Measurements from ENCODE around the gene PRDM12. TPM values are rescaled to one million over a fixed set of nuclear protein-coding genes. Genes with fewer than 3 reads are reported as not detected.

The PRDM12 gene
- total RNA-seq, 2 donors from 2014 or later: 0.15 TPM; not detected in 1

DNA sequence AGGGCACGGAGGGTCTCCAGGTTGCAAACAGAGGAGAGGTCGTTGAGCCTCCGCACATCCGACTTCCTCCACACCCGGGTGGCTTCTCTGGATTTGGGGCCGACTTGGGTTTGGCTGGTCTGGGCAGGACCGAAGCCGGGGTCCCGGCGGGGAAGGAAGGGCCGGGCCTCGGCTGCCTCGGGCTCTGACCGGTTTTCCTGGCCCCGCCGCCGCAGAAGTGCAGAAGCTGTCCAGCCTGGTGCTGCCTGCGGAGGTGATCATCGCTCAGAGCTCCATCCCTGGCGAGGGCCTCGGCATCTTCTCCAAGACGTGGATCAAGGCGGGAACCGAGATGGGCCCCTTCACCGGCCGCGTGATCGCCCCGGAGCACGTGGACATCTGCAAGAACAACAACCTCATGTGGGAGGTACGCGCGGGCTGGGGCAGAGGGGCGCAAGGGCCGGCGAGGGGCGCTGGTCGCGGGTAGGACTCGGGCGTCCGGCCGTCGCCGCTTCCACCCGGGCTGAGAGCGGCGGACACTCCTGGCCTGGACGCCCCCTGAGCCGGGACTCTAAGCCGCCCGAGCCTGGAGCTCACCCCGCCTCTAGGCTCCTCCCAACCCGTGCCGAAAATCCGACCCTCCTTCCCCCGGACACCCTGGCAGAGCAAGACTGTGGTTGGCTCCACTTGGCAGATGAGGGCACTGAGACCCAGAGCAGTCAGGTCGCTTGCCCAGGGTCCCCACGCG, 2.2 kb downstream of the PRDM12 start:
- no peak for ATAC-seq (replicated peaks)
- Mint-ChIP-seq H3K27ac (no peak overlapping the region), H3K27me3 (peaks cover 35% of the 10 kb centered on the region), H3K4me1 (peaks cover 11% of the 10 kb centered on the region), H3K9me3 (no peaks in the 10 kb centered on the region), H3K4me3 (no peak overlapping the region), H3K36me3 (ENCODE audit: low read depth) (peaks cover 5% of the 10 kb centered on the region)

DNA sequence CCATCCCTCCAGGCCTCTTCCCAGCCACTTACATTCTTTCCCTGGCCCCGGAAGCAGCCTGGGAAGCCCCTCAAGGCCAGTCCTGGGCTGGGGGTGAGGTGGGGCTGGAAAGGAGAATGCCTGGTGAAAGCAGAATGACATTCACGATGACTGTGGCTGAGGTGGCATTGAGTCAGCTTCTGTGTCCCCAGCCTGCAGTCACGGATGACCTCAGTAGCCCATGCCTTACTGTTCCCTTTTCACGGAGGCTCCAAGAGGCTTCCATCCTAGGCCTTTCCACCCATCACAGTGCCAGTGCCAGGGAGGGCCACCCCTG, 2.7 kb downstream of the PRDM12 start:
- peaks cover 35% of the 10 kb centered on the region for H3K27me3 Mint-ChIP-seq
- H3K4me3 Mint-ChIP-seq: no peak overlapping the region
- no peak overlapping the region for H3K27ac Mint-ChIP-seq
- H3K36me3 Mint-ChIP-seq (ENCODE audit: low read depth): peaks cover 5% of the 10 kb centered on the region
- peak; percentile 57 for ATAC-seq (replicated peaks)
- peaks cover 11% of the 10 kb centered on the region for H3K4me1 Mint-ChIP-seq
- no peaks in the 10 kb centered on the region for H3K9me3 Mint-ChIP-seq

DNA sequence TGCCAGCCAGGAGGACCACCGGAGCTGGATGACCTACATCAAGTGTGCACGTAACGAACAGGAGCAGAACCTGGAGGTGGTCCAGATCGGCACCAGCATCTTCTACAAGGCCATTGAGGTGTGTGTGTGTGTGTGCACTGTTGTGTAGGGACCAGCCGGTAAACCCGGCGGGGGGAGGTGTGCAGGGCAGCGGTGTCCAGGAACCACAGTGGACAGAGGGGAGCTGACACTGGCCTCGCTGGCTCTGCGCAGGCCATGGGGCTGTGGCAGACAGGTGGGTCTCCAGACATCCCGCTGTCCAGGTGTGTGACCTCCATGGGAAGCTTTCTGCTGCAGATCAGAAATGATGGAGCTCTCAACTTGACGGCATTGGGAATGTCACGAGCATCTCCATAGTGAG, 3.8 kb downstream of the PRDM12 start:
- Mint-ChIP-seq H3K27me3 (peaks cover 28% of the 10 kb centered on the region), H3K27ac (no peak overlapping the region), H3K4me1 (peaks cover 5% of the 10 kb centered on the region), H3K36me3 (ENCODE audit: low read depth) (peaks cover 5% of the 10 kb centered on the region), H3K4me3 (no peak overlapping the region), H3K9me3 (no peaks in the 10 kb centered on the region)
- ATAC-seq (replicated peaks): no peak

DNA sequence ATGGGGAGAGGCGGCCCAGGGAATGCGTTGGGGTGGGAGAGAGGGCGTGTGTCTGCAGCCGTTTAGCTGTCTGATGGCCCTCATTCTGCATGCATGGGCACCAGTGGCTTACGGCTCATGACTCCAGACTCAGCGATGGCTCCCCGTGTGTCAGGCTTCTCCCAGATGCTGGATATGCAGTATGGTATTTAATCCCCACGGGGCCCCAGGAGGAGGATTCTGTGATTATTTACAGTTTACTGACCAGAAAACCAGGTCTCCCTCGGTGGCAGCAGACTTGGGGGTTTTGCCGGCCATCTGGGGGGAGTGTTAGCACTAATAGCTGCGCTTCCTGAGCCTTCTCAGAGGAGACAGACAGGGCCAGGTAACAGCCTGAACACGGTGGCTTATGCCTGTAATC, 4.3 kb downstream of the PRDM12 start:
- Mint-ChIP-seq H3K27ac (no peak overlapping the region), H3K4me3 (no peak overlapping the region), H3K4me1 (peaks cover 5% of the 10 kb centered on the region), H3K36me3 (ENCODE audit: low read depth) (peaks cover 5% of the 10 kb centered on the region), H3K9me3 (no peaks in the 10 kb centered on the region), H3K27me3 (peaks cover 28% of the 10 kb centered on the region)
- ATAC-seq (replicated peaks): no peak

DNA sequence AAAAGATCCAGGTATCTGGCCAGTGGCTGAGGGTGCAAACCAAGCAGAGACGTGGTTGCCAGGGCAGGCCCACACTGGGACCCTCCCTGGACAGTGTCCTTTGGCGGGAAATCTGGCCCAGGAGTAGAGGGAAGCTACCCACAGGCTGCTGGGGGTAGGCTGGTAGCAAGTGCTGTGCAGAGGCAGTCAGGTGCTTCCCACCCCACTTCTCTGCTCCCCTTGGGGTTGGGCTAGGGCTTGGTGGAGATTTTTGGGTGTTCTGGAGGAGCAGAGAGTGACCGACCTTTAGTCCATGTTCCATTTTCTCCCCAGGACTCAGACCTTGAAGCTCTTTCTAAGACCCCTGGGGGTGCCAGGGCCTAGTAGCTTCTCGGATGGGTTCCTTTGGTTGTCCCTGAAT, 5.6 kb downstream of the PRDM12 start:
- Mint-ChIP-seq H3K27me3 (peaks cover 23% of the 10 kb centered on the region), H3K9me3 (no peaks in the 10 kb centered on the region), H3K27ac (no peak overlapping the region), H3K36me3 (ENCODE audit: low read depth) (peaks cover 5% of the 10 kb centered on the region), H3K4me3 (no peak overlapping the region), H3K4me1 (peaks cover 5% of the 10 kb centered on the region)
- ATAC-seq (replicated peaks): no peak

DNA sequence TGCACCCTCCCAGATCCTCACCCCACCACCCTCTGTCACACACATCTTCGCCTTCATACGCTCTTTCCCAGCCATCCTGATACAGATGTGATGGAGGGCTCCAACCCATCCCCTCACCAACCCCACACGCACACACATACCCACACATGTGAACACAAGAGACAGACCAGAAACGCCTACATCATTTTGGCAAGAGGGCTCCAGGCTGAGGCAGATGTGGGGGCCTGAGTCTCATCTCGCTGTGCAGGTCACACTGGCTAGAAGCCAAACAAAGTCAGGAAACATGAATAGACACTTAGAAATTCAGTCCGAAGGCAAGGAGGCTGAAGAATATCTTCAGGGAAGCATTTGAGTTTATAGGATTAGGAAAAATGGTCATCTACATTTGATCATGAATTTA, 6.2 kb downstream of the PRDM12 start:
- Mint-ChIP-seq H3K36me3 (ENCODE audit: low read depth) (peaks cover under 1% of the 10 kb centered on the region), H3K4me1 (no peaks in the 10 kb centered on the region), H3K4me3 (no peak overlapping the region), H3K27me3 (peaks cover 18% of the 10 kb centered on the region), H3K9me3 (no peaks in the 10 kb centered on the region), H3K27ac (no peak overlapping the region)
- ATAC-seq (replicated peaks): no peak

DNA sequence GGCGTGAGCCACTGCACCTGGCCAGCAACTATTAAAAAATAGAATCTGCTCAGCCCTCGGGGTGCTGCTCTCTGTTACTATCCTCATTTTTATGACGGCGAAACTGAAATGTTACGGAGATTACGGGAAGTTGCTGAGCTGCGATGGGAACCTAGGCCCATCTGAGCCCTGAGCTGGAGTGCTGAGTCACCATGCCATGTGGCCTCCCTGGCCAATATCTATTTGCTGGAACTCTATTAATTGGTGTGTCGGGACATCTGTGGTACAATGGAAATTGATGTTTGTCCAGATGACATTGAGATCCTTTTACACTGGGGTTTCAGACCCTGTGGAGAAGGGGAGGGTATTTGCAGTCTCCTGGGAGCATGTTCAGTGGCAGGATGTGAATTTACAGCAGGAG, 8.1 kb downstream of the PRDM12 start:
- Mint-ChIP-seq H3K27ac (no peak overlapping the region), H3K4me1 (no peaks in the 10 kb centered on the region), H3K27me3 (peaks cover 8% of the 10 kb centered on the region), H3K4me3 (no peak overlapping the region), H3K36me3 (ENCODE audit: low read depth) (no peaks in the 10 kb centered on the region), H3K9me3 (no peaks in the 10 kb centered on the region)
- no peak for ATAC-seq (replicated peaks)

DNA sequence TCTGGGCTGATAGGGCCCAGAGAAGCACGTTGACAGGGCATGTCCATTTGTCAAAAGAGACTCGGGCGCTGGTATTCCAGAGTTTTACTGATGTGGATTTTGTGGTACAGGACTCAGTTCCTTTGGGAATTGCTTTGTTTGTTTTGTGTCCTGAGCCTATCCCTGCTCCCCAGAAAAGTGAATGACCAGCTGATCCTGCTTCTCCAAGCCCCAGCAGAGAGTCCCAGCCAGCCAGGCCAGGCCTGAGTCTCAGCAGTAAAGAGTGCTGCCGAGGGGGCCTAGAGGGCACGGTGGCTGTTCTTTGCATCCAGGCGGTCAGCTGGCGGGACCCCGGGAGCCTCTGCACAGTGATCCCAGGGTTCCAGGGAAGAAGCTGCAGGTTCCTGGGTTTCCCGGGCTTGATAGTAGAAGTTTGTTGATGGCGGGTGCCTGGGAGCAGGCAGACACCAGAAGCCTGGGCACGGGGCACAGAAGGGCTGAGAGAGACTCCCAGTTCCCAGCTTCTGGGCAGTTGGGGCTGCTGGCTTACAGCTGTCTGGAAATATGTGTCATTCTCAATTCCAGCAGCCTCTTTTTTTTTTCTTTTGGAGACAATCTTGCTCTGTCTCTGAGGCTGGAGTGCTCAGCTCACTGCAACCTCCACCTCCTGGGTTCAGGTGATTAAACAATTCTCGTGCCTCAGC, 8.7 kb downstream of the PRDM12 start:
- H3K36me3 Mint-ChIP-seq (ENCODE audit: low read depth): no peaks in the 10 kb centered on the region
- no peak overlapping the region for H3K27ac Mint-ChIP-seq

DNA sequence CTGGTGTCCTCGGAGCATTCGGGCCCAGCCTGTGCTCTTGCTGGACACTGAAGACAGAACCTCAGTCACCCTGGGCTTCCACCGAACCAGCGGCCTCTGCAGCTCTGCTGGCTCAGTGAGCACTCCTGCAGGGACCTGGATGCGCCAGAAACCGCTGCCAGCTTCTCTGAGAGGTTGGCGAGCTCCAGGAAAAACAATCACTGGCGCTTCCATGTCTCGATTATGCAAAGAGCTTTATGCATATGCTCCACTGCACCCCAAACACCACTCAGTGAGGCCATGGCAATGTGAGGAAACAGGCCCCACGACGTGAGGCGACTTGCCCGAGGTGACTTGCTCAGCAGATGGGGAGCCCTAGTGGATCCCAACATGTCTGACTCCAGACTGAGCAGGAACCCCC, 11.0 kb downstream of the PRDM12 start:
- no peaks in the 10 kb centered on the region for H3K9me3 Mint-ChIP-seq
- H3K27me3 Mint-ChIP-seq: no peaks in the 10 kb centered on the region
- no peak overlapping the region for H3K4me3 Mint-ChIP-seq
- no peaks in the 10 kb centered on the region for H3K36me3 Mint-ChIP-seq (ENCODE audit: low read depth)
- H3K4me1 Mint-ChIP-seq: no peaks in the 10 kb centered on the region
- no peak overlapping the region for H3K27ac Mint-ChIP-seq
- ATAC-seq (replicated peaks): no peak

More for the DNA sequence above, 8.7 kb downstream of the PRDM12 start:
- Mint-ChIP-seq H3K9me3 (no peaks in the 10 kb centered on the region), H3K4me3 (no peak overlapping the region), H3K27me3 (peaks cover 5% of the 10 kb centered on the region), H3K4me1 (no peaks in the 10 kb centered on the region)
- no peak for ATAC-seq (replicated peaks)

DNA sequence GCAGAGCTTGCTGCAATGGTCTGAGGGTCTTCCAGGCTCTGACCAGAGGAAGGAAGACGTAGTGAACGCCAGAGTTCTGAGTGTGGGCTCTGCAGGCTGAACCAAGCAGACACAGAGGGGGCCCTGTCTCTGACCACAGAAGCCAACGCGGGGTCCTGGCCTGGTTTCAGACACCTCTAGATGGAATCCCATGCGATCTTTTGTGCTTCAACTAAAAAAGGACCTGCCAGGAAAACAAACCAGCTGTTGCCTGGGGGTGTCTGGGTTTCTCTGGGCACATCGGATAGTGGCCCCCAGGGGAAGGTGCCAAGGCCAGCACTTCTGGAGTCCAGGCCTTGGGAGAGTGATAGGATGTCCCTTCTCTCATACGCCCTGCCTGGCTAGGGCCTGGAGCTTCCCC, 12.9 kb downstream of the PRDM12 start:
- H3K27ac Mint-ChIP-seq: no peak overlapping the region
- no peaks in the 10 kb centered on the region for H3K36me3 Mint-ChIP-seq (ENCODE audit: low read depth)
- H3K9me3 Mint-ChIP-seq: no peaks in the 10 kb centered on the region
- no peaks in the 10 kb centered on the region for H3K27me3 Mint-ChIP-seq
- no peak for ATAC-seq (replicated peaks)
- peaks cover under 1% of the 10 kb centered on the region for H3K4me1 Mint-ChIP-seq
- H3K4me3 Mint-ChIP-seq: no peak overlapping the region

DNA sequence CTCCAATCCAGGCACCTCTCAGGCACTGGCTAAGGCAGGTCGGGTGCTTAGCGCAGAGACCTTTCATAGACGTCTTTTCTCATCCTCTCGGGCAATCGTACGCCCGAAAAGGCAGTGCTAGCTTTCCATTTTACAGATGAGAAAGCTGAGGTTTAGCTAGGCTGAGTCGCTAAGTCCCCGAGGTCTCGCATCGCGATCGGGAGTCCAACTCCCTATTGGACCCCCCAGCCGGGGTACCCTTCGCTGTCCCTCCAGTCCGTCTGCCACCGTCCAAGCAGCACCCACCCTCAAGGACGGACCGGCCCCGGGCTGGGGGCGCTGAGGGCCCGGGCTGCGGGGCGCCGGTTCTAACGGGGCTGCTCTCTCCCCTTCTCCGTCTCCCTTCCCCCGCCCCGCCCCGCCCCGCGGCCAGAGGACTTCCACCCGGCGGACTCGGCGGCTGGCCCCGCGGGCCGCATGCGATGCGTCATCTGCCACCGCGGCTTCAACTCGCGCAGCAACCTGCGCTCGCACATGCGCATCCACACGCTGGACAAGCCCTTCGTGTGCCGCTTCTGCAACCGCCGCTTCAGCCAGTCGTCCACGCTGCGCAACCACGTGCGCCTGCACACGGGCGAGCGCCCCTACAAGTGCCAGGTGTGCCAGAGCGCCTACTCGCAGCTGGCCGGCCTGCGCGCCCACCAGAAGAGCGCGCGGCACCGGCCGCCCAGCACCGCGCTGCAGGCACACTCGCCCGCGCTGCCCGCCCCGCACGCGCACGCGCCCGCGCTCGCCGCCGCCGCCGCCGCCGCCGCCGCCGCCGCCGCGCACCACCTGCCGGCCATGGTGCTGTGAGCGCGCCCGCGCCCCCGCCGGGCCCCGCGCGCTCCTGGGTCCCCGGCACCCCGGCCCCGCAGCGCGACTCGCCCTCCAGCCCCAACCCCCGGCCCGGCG, 16.7 kb downstream of the PRDM12 start:
- no peaks in the 10 kb centered on the region for H3K36me3 Mint-ChIP-seq (ENCODE audit: low read depth)
- H3K27ac Mint-ChIP-seq: no peak overlapping the region
- peaks cover 5% of the 10 kb centered on the region for H3K4me1 Mint-ChIP-seq
- ATAC-seq (replicated peaks): peak; percentile 82
- peak overlapping the region; percentile 87 for H3K4me3 Mint-ChIP-seq
- H3K27me3 Mint-ChIP-seq: no peaks in the 10 kb centered on the region
- H3K9me3 Mint-ChIP-seq: no peaks in the 10 kb centered on the region

DNA sequence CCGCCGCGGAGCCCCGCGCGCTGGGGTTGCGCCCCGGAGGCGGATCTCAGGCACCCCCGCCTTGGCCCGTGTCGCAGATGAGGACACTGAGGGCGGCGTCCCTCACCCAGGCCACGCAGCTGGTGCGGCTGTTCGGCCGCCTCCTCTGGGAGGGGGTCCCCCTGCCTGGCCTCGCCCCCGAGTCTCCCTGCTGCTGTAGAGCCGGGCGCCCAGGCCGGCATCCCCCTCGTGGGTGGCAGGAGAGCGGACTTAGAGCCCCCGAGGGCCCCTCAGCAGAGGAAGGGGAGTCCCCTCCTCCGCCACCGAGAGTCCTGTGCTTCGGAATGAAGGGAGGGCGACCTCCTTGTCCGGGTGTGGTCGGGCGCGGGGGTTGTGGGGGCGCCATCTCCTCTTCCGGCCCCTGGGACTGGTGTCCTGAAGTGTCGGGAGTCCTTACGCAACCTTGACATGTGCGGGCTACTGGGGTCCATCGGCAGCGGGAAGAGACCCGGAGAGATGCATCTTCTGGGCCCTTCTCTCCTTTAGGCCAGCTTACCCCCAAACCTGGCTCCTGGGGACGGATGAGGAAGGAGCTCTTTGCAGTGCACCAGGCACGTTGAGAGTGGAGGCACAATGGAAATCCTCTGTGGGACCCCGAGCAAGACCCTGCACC, 17.5 kb downstream of the PRDM12 start:
- peak; percentile 48 for ATAC-seq (replicated peaks)
- Mint-ChIP-seq H3K4me1 (peaks cover 5% of the 10 kb centered on the region), H3K27ac (peak overlapping the region; percentile 84), H3K4me3 (peak overlapping the region; percentile 87), H3K36me3 (ENCODE audit: low read depth) (no peaks in the 10 kb centered on the region), H3K27me3 (no peaks in the 10 kb centered on the region), H3K9me3 (no peaks in the 10 kb centered on the region)

DNA sequence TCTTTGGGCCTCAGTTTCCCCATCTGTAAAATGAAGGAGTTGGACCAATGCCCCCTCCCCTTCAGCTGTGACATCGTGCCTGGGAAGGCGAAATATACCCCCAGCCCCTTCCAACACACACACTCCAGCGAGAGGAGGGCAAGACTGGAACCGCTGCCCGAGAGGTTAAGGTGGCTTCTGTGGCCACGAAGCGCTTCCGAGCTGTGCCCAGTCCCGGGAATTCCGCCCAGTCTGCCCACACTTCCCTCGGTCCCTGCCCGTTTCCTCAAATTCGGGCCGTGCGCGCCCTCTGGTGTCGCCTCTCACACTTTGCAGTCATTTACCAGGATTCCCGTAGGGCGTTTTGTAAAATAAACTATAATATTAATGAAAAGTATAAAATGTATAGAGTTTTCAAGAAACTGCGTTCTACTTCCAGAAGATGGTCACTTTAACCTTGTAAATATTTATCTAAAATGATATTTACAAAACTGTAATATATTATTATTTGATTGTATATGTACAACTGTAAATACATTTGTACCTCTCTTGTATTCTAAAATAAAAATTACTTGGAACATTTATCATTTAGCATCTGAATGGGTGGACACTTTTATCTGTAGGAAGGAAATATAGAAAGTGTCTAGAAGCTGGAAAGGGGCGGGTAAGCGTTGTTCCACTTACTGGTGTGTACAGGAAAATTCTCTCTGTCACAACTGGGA, 18.2 kb downstream of the PRDM12 start:
- Mint-ChIP-seq H3K4me1 (peaks cover 5% of the 10 kb centered on the region), H3K27ac (peak overlapping the region; percentile 84), H3K4me3 (peak overlapping the region; percentile 87), H3K36me3 (ENCODE audit: low read depth) (no peaks in the 10 kb centered on the region), H3K27me3 (no peaks in the 10 kb centered on the region), H3K9me3 (no peaks in the 10 kb centered on the region)
- ATAC-seq (replicated peaks): peak; percentile 32

DNA sequence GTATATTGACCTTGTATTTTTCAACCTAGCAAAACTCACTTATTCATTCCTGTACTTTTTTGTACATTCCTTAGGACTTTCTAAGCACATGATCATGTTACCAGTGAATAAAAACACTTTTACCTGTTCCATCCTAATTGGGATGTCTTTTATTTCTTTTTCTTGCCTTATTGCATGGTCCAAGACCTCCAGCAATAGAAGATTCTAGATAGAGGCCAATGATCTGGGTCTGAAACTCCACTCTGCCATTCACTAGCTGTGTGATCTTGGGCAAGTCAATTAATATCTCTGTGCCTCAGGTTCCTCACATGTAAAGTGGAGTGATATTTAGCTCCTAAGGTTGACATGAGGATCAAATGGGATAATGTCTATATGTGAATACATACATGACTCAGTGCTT, 20.7 kb downstream of the PRDM12 start:
- no peak for ATAC-seq (replicated peaks)
- H3K27me3 Mint-ChIP-seq: no peaks in the 10 kb centered on the region
- H3K36me3 Mint-ChIP-seq (ENCODE audit: low read depth): no peaks in the 10 kb centered on the region
- no peaks in the 10 kb centered on the region for H3K9me3 Mint-ChIP-seq
- H3K4me1 Mint-ChIP-seq: peaks cover 10% of the 10 kb centered on the region
- no peak overlapping the region for H3K27ac Mint-ChIP-seq
- no peak overlapping the region for H3K4me3 Mint-ChIP-seq

Measured in activated T-helper 17 cell treated with anti-CD3 and anti-CD28 coated beads, Interleukin-2, amount 50 U/mL, for 72 hours (primary cell).